Mammary epithelial cell (primary cell): ENCODE measurements around the gene RCOR3.

ENCODE experiments used
- CTCF ChIP-seq, 2 donors: IDR thresholded peaks in 1 of 2; conservative IDR thresholded peaks in 1 of 2; 2 replicates each; pipeline ENCODE4 v1.5.1; 2011 to 2012; ENCODE audit warnings: inconsistent platforms in 2 of 2, low read length in 2 of 2, mild to moderate bottlenecking in 2 of 2, control low read depth in 1 of 2, low read depth in 1 of 2; ENCODE audit not compliant: insufficient read depth in 1 of 2; ENCODE audit errors: extremely low read depth in 1 of 2
- EZH2 ChIP-seq: IDR thresholded peaks from 2 replicates; pipeline ENCODE4 v1.6.1; 2012; ENCODE audit warnings: low read length, inconsistent platforms, borderline replicate concordance

GRCh38 chr1:211279340-211279739 is 20.2 kb downstream of the RCOR3 start:
- TF ChIP-seq CTCF (conservative IDR thresholded peaks at IDR 0.05 in 1 of 2, IDR thresholded peaks at IDR 0.05 in 1 of 2; ENCODE audit: extremely low read depth in 1 of 2, insufficient read depth in 1 of 2, low read depth in 1 of 2, low read length in 2 of 2) (no peak), EZH2 (no peak)
